WERI-Rb-1 (cell line): Measurements from ENCODE around the gene GPR17.

Experiments
- DNase-seq: peaks from one replicate; pipeline ENCODE4 v3.0.0-alpha.2; 2020
- H3K27ac ChIP-seq: fragments of 250-450 bp; sonication (Bioruptor Pico); 2 replicates; pipeline ENCODE4 v1.5.1; 2020; ENCODE audit warnings: mild to moderate bottlenecking, moderate library complexity
- H3K27me3 ChIP-seq: fragments of 250-450 bp; sonication (Bioruptor Pico); 2 replicates; pipeline ENCODE4 v1.5.1; 2021; ENCODE audit warnings: mild to moderate bottlenecking, low read depth, moderate library complexity; ENCODE audit not compliant: insufficient read depth, severe bottlenecking
- H3K36me3 ChIP-seq: fragments of 250-450 bp; sonication (Bioruptor Pico); 2 replicates; pipeline ENCODE4 v1.5.1; 2020; ENCODE audit warnings: mild to moderate bottlenecking, moderate library complexity
- H3K4me3 ChIP-seq: 2 replicates; pipeline ENCODE4 v1.5.1; 2011; ENCODE audit warnings: low read depth, mild to moderate bottlenecking, control low read depth, low read length
- H3K9me3 ChIP-seq: fragments of 250-450 bp; sonication (Bioruptor Pico); 2 replicates; pipeline ENCODE4 v1.5.1; 2021; ENCODE audit warnings: mild to moderate bottlenecking, moderate library complexity; ENCODE audit not compliant: severe bottlenecking
- CTCF ChIP-seq: IDR thresholded peaks from 2 replicates; pipeline ENCODE4 v1.5.1; 2011; ENCODE audit warnings: low read depth, mild to moderate bottlenecking, control low read depth, inconsistent platforms, low read length

The GPR17 gene

GRCh38 chr2:127608061-127609030 is 37.6 kb upstream of the GPR17 start:
- Histone ChIP-seq H3K9me3 (peaks cover 4% of the 10 kb centered on the region), H3K4me3 (no peak overlapping the region), H3K36me3 (no peaks in the 10 kb centered on the region), H3K27me3 (no peaks in the 10 kb centered on the region), H3K27ac (no peak overlapping the region)
- no peak for TF ChIP-seq CTCF
- DNase-seq = peak; percentile 3

- no peaks in the 10 kb centered on the region for H3K36me3 ChIP-seq
Observed at GRCh38 chr2:127609031-127609751, 36.8 kb upstream of the GPR17 start.

GRCh38 chr2:127609818-127610217 is 36.1 kb upstream of the GPR17 start:
- peaks cover 9% of the 10 kb centered on the region for H3K9me3 ChIP-seq
- H3K27me3 ChIP-seq = no peaks in the 10 kb centered on the region
- no peak overlapping the region for H3K4me3 ChIP-seq
- H3K27ac ChIP-seq = no peak overlapping the region
- peak; percentile 1 for DNase-seq
- no peak for TF ChIP-seq CTCF
- H3K36me3 ChIP-seq = no peaks in the 10 kb centered on the region

More at GRCh38 chr2:127609031-127609751, 36.8 kb upstream of the GPR17 start:
- Histone ChIP-seq H3K27me3 (no peaks in the 10 kb centered on the region), H3K4me3 (no peak overlapping the region), H3K27ac (no peak overlapping the region), H3K9me3 (peaks cover 9% of the 10 kb centered on the region)
- DNase-seq = peak; percentile 5
- no peak for TF ChIP-seq CTCF

- Histone ChIP-seq H3K27me3 (no peaks in the 10 kb centered on the region), H3K36me3 (no peaks in the 10 kb centered on the region), H3K4me3 (no peak overlapping the region), H3K27ac (no peak overlapping the region), H3K9me3 (peaks cover 9% of the 10 kb centered on the region)
- TF ChIP-seq CTCF = no peak
- DNase-seq = peak; percentile 0
Observed at GRCh38 chr2:127610561-127610960, 35.4 kb upstream of the GPR17 start.

GRCh38 chr2:127611076-127611925 is 34.7 kb upstream of the GPR17 start:
- Histone ChIP-seq H3K9me3 (peaks cover 9% of the 10 kb centered on the region), H3K27me3 (no peaks in the 10 kb centered on the region), H3K4me3 (no peak overlapping the region), H3K36me3 (no peaks in the 10 kb centered on the region), H3K27ac (no peak overlapping the region)
- DNase-seq = peak; percentile 2
- no peak for TF ChIP-seq CTCF
